Posterior vena cava (tissue), 2 donors: ENCODE results near the gene MTARC2. TPM values are rescaled to one million over a fixed set of nuclear protein-coding genes. Genes with fewer than 3 reads are reported as not detected.
"Not testable (repeated sequence)": the region's sequence is repeated elsewhere in the genome, so short reads cannot be mapped to it uniquely, and the experiment has no call there.

Experiments
- DNase-seq: peaks from one replicate; pipeline ENCODE4 v3.0.0-alpha.2; 2020; ENCODE audit warnings: low spot score
- intact Hi-C, 2 donors: fragments of 100-400 bp; cut with DNase I; formaldehyde crosslinking; loops; one replicate each; pipeline versions ENCODE4 v1.14.1 to v1.14.2; 2022 to 2023
- total RNA-seq, 2 donors: library from RNA; stranded (reverse); fragmentation: NEBNext Ultra II Directional; extraction: Animal tissue kit (Norgen Biotek cat#: 25700); gene quantifications; one replicate each; pipeline ENCODE4 v1.2.1, GENCODE V29; 2021
- donor health status: DM: yes; HTN: yes; CAD: no.
- donor health status: DM: yes; HTN: yes; CAD: no.

MTARC2 gene
- total RNA-seq, 2 donors from 2014 or later = 11.8 to 15.2 TPM

DNA sequence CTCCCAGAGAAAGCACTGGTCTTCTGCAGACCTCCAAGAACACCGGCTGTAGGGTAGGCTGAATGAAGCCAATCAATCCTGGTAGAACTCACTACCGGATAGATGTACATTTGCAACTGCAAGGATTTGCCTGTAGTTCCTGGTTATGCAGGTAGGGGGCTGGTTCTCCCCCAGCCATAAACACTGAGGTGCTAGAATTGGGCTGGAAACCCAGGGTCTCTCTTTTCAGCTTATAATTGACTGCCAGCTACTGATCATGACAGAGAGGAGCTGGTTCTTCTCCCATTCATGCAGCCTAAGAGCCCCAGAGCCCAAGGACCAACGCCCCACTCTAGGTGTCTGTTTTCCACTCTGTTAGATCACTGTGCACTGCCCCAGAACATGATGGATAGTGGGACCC is 21.5 kb upstream of the MTARC2 start:
- intact Hi-C loops = no loop called here
- DNase-seq = no peak

DNA sequence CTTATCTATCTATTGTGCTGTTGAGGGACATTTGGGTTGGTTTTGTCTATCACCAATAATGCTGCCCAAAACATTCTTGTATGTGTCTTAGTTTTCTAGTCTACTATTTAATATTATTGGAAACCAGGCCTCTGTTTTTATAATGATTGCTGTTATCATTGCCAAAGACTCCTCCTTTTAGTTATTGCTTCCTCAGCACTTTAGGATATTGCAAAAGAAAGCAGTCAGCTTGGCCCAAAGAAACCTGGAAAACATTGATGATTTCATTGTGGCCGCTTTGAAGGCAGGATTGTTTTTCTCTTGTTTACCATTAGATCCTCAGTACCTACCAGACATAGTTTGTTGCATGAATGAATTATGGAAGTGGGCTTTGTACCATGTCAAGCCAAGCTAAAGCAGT is 20.6 kb upstream of the MTARC2 start:
- DNase-seq = no peak
- intact Hi-C loops = no loop called here

DNA sequence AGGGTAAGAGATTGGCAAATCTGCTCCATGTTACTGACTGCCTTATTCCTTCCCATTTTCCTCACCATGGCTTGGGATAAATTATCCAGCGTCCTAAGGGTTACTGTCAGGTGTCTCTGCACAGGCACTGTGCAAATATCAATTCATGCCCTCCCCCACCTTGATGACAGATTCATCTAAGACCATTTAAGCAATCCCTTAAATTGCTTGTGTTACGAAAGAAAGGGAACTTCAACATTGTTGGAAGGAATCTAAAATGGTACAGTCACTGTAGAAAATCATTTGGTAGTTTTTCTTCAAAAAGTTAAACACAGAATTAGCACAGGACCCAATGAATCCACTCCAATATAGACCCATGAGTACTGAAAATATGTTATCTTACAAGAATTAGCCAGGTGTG is 17.6 kb upstream of the MTARC2 start:
- intact Hi-C loops = no loop called here
- DNase-seq = no peak

DNA sequence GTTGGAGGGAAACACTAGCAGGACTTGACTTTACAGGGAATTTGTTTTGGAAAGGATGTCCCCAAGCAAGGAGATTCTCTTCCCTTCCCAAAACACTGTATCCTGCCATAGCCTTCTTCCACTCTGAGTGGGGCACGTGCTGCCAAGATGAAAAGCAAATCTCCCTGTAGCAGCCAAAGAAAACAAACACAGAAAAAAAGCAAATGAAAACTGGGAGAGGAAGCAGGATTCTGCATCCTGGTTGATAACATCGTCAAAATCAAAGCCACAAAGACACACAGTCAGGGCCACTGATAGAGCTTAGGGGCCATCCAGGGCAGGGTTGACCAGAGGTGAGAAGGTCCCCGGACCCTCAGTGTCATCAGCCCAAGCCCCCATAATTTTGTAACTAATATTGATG is 16.0 kb upstream of the MTARC2 start:
- DNase-seq = no peak
- intact Hi-C loops = no loop called here

DNA sequence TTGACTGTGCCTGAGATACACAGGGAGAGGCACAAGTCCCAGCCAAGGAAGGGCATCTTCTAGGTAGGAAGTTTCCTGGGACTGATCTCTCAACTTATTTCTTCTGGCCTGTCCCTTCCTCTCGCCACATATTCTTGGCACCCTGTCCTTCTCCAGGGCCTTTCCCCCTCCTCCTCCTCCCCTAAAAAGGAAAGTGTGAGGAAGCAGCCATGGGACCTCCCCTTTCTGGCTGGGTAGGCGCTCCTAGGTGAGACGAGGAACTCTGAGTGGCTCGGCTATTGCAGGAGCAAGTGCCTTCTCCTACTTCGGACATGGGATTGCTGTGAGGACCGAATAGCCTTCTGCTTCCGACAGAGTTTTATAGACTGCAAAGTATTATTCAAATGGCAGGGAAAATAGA is 15.5 kb upstream of the MTARC2 start:
- DNase-seq = no peak
- intact Hi-C loops = no loop called here

DNA sequence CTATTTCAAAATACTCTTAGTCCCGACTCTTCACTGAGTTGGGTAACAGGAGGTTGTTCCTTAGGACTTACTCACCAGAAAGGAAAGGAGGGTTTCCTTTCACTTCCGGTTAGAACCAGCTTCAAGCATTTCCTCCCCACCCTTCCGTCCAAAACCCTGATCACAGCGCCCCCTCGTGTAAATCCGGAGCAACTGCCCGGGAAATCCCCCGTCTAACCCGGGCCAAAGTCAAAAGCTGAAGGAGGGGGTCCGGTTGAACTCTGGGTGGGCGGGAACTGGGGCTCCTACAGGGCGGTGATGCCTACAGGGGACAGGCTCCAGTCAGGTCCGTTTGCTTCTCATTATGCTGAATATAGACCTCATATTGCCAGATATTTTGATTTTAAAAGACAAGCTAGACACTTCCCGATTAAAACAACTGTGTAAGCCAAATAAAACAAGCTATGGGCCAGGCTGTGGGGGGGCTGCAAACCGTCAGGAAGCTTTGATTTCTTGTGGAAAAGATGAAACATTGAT is 15.0 kb upstream of the MTARC2 start:
- intact Hi-C loops = no loop called here
- peak; percentile 93 for DNase-seq

DNA sequence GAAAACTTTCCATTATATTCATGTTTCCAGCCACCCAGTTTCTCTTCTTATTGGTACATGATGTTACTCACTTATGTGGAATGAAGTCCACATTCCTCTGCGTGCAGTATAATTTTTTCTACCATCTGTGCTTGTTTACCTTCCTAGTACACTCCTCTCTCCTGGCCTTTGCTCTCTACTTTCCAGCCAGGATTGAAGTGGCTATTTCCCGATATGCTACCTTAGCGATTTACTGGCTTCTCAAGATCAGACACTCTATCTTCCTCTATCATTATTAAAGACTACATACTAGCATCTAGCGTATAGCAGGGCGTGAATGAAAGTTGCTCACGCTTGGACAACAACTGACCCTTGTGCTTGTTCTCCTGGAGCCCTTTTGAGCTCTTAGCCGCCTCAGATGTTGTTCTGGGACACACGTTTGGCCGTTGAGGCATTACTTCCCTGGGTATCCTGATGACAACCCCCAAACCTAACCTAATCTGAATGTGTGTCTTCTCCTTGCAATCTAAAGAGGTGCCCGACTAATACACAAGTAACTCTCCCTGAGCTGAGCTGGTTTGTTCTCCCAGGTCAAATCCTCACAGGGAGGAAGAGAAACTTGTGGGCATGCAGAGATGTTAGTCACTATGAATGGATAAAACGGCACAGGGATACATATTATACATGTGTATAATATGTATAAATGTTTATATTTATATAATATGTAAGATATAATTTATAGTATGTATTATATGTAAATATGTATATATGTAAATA is 13.4 kb upstream of the MTARC2 start:
- no peak for DNase-seq
- intact Hi-C loops = no loop called here

DNA sequence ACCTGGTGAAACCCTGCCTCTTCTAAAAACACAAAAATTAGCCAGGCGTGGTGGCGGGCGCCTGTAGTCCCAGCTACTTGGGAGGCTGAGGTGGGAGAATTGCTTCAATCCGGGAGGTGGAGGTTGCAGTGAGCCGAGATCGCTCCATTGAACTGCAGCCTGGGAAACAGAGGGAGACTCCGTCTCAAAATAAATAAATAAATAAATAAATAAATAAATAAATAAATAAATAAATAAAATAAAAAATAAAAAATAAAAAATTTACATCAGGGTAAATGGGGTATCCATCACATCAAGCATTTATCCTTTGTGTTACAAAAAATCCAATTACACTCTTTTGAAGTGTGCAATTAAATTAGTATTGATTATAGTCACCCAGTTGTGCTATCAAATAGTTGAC is 11.8 kb upstream of the MTARC2 start:
- intact Hi-C loops = not testable (repeated sequence)

DNA sequence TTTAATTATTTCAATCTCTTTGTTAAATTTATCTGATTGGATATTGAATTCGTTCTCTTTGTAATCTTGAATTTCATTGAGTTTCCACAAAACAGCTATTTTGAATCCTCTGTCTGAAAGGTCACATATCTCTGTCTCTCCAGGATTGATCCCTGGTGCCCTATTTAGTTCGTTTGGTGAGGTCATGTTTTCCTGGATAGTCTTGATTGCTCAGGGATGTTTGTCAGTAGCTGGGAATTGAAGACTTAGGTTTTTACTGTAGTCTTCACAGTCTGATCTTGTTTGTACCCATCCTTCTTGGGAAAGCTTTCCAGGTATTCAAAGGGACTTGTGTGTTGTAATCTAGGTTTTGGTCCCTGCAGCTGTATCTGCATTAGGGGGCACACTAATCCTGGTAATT is 6.8 kb upstream of the MTARC2 start:
- intact Hi-C loops = no loop called here
- no peak for DNase-seq

More for the DNA sequence above, 11.8 kb upstream of the MTARC2 start:
- not testable (repeated sequence) for DNase-seq

DNA sequence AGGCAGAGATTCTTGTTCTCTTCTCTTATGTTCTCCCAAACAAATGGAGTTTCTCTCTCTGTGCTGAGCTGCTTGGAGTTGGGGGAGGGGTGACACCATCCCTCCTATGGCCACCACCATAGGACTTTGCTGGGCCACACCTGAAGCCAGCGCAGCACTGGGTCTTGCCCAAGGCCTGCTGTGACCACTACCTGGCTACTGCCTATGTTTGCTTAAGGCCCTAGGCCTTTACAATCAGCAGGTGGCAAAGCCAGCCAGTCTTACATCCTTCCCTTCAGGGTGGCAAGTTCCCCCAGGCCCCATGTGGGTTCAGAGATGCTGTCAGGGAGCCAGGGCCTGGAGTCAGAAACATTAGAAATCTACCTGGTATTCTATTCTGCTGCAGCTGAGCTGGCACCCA is 6.3 kb upstream of the MTARC2 start:
- intact Hi-C loops = no loop called here

DNA sequence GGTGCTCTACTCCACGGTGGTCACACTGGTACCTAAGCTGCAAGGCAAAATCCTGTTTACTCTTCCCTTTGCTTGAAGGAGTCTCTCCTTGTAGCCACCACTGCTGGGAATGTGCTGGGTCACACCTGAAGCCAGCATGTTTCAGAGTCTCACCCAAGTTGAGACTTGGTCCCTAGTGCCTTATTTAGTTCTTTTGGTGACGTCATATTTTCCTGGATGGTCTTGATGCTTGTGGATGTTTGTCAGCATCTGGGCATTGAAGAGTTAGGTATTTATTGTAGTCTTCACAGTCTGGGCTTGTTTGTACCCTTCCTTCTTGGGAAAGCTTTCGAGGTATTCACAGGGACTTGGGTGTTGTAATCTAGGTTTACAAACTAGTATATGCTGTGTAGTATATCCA is 5.6 kb upstream of the MTARC2 start:
- no peak for DNase-seq
- intact Hi-C loops = no loop called here

More for the DNA sequence above, 6.3 kb upstream of the MTARC2 start:
- DNase-seq = no peak

DNA sequence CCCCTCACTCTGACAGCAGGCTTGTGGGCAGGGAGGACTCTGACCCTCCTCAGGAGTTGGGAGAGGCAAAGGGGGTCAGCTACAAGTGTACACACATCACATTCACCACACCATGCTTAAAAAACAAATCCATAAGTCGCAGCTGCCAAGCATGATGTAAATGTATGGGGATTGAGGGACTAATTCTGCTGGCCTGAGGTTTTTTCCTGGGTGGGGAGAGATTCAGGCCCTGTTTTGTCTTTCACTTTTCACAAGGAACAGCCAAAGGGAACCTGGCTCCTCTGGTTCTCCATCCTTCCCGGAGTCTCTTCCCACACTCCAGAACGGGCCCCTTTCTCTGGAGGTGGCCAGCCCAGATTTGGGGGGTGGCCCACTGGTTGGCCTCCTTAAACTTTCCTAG is 1.3 kb upstream of the MTARC2 start:
- intact Hi-C loops = no loop called here
- DNase-seq = no peak

DNA sequence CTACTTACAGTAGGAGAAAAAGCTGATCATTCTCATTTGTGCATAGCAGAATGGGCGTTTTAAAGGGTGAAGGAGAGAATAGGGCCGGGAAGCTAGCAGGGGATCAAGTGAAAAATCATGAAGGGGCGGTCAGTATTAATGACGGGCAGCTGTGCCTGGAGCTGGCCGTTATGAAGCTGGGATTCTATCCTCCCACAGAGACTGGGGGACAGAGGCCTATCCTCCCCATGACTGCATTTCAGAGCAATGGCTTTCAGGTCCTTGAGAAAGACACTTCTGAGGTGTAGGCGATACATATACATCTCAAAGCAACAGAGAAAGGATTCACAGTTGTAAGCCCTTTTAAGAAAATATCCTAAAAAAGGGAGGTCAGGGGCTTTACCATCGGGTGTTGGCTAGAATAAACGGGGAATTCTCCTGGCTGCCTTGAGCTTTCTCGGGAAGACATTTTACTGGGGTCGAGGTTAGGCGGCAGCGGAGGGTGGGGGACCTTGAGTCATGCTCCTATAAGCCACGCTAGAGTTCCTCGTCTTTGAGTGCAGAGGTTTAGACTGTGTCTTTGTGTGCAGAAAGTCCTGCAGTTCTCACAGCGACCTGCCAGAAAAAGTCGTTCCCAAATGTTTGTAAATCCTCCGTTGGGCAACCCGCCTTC is 559 bp upstream of the MTARC2 start:
- intact Hi-C loops = no loop called here
- DNase-seq = no peak

DNA sequence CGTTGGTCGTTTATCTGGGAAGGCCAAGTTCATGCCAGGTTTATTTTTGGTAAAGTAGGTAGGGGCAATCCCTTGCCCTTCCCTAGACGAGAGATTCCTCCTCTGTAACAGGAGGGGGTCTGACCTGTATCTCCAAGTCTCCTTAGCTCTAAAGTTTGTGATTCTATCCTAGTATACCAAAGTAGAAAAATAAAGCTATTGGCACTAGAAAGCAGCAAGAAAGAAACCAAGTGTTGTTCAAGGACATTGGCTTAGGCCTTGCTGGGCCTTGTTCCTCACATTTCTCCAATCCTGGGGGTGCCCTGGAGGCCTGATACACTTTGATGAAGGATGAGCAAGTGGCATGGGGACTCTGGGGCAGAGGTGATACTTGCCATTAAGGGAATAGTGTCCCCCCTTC is 814 bp downstream of the MTARC2 start:
- DNase-seq = no peak
- intact Hi-C loops = no loop called here

DNA sequence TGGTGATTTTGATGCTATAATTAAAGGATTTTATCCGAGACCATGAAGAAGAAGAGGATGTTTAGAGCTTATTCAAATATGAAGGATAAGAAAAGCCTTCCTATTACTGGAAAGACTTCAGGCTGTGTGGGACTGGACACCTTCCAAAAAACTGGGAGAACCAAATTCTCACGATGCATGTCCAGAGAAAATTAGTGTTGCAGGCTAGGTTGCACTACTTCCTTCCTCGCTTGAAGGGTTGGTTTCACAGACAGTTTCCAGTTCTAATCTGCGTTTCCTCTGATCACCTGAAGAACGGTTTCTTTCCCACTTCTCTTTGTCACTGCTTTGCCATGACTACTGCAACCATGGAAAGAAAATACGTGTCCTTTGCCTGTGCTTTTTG is 2.0 kb downstream of the MTARC2 start:
- DNase-seq = no peak
- intact Hi-C loops = no loop called here

DNA sequence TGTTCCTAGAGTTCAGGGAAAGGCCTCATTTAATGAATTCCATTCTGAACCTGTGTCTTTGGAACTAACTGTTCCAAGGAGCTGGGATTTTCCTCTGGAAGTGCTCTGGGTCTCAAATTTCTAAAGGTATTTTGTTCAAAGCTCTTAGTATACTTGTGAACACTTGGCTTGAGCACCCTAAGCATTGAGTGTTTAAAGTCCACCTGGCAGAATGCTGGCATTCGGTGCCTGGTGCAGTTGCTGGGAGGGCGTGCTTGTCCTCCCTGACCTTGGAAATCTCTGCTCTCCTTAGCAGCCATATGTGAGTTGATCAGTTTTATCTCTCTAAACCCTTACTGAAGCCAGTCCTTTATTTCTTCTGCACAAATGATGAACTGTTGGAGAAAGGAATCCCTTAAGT is 3.0 kb downstream of the MTARC2 start:
- intact Hi-C loops = no loop called here
- no peak for DNase-seq

DNA sequence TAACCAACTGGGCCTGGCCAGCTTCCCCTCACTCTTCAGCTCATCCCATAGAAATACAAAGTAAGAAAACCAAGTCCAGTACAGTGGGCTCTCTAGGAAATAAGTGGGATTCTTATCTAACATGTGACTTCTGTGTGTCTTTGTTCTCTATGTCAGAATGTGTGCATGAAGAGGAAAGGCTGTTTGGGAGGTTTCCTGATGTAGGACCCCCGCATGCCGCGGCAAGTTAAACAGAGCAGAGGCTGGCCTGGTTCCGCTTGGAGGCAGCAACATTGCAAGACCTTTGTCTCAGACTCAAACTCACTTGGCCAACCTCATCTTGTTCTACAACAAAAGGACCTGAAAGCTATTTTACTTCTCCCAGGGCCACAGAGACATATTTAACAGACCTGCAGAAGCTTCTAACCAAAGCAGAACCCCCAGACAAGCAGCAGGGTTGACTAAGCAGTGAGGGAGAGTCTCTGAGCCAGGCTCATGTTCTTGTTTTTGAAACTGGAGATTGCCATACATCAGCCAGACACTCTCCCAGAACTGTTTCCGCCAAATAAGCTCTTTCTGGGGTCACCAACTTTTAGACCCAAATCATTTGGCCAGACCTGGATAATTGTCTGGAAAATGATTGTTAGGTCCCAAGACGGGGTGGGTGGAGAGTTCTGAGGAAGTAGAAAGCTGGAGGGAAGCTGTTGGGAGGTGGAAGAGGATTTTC is 6.2 kb downstream of the MTARC2 start:
- DNase-seq = no peak
- intact Hi-C loops = no loop called here

DNA sequence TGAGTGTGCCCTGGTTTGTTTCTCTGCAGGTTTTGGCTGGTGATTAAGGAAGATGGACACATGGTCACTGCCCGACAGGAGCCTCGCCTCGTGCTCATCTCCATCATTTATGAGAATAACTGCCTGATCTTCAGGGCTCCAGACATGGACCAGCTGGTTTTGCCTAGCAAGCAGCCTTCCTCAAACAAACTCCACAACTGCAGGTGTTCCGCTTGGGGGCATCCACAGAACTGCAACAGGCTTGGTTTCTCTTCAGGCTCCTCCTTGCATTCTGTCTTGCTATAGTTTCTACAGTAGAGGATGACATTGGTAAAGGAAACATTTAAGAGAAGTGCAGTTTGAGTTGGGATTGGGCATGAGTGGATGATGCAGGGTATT is 6.8 kb downstream of the MTARC2 start:
- intact Hi-C loops = no loop called here
- no peak for DNase-seq

DNA sequence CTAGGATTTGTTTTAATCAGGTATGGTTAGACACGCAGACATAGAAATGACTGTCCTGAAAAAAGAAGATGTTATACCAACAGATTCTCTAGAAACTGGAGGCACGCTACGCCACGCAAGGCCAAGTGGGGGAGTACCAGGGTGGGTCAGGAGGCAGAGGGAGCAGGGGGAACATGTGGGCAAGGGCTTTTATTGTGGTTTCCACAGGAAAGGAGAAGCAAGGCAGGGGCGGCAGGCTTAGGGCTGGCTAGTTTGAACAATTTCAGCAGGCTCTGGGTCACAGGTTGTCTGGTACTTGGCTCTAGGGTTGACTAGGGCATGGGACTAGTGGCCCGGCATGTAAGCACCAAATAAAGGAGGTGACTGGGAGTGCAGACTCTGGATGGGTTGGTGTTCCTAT is 7.2 kb downstream of the MTARC2 start:
- no peak for DNase-seq
- intact Hi-C loops = no loop called here

DNA sequence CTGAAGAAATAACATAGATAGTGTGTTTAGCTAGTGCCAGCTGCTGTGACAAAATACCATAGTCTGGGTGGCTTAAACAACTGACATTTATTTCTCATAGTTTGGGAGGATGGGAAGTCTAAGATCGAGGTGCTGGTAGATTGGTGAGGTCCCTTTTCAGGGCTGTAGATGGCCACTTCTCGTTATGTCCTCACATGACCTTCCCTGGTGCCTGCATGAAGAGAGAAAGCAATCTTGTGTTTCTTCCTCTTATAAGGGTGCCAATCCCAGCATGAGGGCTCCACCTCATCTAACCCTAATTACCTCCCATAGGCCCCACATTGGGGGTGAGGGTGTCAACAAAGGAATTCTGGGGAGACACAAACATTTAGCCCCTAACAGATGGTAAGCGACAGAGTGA is 9.3 kb downstream of the MTARC2 start:
- DNase-seq = no peak
- intact Hi-C loops = no loop called here

DNA sequence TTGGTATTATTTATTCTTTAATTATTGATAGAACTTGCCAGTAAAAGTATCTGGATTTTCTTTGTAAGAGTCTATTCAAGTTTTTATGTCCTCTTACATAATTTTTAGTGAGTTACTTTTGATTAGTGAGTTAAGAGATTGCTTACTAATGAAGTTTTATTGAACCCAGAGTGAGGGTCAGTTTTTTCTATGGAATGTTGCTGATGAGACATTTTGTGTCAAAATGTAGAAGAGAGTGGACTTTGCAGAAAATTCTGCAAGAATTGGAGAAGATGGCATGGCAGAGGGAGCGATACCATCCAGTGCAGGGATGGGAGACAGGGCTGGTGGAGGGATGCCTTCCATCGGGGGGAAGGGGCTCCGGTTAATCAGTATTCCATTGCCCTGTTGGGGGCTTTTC is 11.0 kb downstream of the MTARC2 start:
- intact Hi-C loops = no loop called here
- DNase-seq = no peak
